HG03045 (cell line): Measurements from ENCODE around the gene TBC1D8.

Source experiments
- ATAC-seq: cut with Tn5 transposase; IDR thresholded peaks from one replicate; pipeline ENCODE4 v1.9.1; 2021; ENCODE audit warnings: mild to moderate bottlenecking, moderate library complexity; ENCODE audit not compliant: unreplicated experiment

The TBC1D8 gene

GRCh38 chr2:101004620-101005325 lies 146.4 kb downstream of the TBC1D8 start:
- ATAC-seq = no peak

GRCh38 chr2:101003278-101003775 lies 147.9 kb downstream of the TBC1D8 start:
- no peak for ATAC-seq

GRCh38 chr2:101002562-101003277 lies 148.5 kb downstream of the TBC1D8 start:
- peak; percentile 4 for ATAC-seq

DNA sequence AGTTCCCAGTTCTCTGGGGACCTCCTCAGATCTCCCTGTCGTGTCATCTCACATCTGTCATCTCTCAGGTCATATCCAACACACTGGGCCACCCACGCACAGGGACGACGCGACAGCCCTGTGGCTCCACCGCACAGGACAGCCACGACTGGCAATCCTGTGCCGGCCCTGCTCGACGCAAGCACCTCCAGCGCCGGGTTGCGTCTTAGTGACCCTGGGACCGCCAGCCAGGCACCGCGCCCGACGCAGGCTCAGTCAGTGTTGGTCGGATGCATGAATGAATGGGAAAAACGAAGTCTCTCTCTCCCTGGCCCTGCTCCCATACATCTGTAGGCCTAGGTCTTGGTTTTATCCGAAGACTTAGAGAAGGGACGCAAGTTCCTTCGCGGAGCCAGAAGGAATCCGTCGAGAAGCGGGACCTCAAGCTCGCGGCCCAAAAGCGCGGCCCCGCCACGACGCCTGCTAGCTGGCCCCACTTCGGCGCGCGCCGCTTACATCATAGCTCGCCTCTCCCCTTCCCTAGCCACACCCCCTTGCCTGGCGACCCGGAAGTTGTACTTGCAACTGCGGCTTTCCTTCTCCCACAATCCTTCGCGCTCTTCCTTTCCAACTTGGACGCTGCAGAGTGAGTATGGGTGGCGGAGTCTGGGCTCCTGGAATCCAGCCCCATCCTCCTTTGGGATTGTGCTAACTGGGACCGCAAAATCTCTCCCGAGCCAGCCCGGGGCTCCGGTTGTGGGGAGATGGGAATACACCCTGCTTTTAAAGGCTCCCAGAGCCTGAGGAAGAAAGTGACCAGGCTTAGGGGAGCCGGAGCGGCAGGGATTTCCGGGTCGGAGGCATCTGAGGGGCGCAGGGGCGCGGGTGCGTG lies 149.3 kb downstream of the TBC1D8 start, which contains the start of gene RPL31:
Gene RPL31, plus strand, starts transcription at position 599 of the 871 bp plus-strand sequence. CDS start 413 bp downstream, outside the sequence.
- peak; percentile 98 for ATAC-seq

GRCh38 chr2:100999995-101000394 lies 151.2 kb downstream of the TBC1D8 start:
- ATAC-seq = no peak

DNA sequence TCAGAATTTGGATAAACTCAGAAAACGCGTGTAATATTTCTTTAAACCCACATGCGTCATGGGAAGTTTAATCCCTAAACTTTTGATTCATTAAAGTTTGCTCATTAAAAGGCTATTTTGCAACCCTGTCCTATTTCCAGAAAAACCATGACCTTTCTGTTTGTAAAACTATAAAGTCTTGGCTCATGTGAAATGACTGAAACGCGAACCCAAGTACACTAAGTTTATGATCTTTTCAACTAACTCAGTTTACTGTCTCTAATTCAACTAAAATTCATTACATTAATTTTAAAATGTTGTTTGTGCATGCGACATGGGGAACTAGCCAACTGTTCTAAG lies 153.0 kb downstream of the TBC1D8 start:
- no peak for ATAC-seq

- no peak for ATAC-seq
These were observed 153.5 kb downstream of the TBC1D8 start for GRCh38 chr2:100997509-100998234.

DNA sequence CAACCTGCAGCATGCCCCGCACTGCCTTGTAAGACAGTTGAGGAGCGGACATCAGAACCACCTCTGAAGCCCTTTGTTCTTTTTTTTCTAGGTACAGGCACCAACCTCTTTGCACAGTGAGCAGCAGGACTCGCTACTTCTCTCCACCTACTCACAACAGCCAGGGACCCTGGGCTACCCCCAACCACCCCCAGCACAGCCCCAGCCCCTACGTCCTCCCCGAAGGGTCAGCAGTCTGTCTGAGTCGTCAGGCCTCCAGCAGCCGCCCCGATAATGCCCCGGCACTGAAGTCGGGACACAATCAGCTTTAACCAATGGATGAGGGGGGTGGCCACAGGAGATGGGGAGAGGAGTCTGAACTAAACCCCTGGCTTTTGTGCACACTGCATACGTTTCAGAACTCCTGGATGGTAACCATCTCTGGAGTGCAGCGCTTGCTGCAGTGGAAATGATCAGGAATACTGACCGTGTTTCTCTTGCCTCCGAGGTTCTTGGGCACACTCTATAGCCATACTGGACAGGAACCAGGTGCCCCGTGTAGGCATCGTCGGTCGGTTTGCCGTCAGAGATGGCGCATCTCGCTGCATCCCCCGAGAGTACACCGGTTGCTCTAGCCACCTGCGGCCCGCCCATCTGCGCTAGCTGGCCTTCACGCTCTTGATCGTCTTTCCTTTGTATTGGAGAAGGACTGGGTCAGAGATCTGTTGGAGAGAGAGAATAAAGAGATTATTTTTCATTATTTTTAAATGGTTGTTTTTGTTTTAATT lies 155.7 kb downstream of the TBC1D8 start:
- ATAC-seq = no peak

- ATAC-seq = no peak
These were observed 157.9 kb downstream of the TBC1D8 start for GRCh38 chr2:100993294-100993693.

DNA sequence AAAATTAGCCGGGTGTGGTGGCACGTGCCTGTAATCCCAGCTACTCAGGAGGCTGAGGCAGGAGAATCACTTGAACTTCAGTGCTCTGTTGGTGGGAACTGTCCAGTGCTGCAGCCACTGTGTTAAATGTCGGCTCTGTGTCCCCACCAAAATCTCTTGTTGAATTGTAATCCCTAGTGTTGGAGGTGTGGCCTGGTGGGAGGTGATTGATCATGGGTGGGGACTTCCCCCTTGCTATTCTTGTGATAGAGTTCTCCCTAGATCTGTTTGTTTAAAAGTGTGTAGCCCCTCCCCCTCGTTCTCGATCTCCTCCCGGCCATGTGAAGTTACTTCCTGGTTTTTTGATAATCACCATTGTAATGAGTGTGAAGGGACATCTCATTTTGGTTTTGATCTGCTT lies 158.9 kb downstream of the TBC1D8 start:
- ATAC-seq = no peak

GRCh38 chr2:100991404-100991773 lies 159.8 kb downstream of the TBC1D8 start:
- ATAC-seq = no peak

GRCh38 chr2:100990650-100991403 lies 160.4 kb downstream of the TBC1D8 start:
- ATAC-seq = no peak

- ATAC-seq = no peak
These were observed 161.0 kb downstream of the TBC1D8 start for GRCh38 chr2:100990166-100990565.

DNA sequence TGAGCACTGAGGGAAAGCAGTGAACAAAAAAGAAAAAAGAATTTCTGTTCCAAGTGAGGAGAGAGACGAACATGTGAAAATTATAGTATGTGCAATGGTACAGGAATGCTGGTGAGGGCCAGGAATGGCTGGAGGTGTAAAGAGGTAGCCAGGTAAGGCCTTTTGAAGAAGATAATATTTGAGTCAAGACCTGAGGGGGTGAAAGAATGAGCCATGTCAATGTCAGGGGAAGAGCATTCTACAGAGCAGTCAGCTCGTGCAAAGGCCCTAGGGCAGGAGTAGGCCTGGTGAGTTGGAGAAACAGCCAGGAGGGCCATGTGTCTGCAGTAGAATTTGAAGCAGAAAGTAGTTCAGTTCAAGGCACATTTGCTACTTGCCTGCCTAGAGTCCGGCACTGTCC lies 161.5 kb downstream of the TBC1D8 start:
- no peak for ATAC-seq

- no peak for ATAC-seq
These were observed 162.4 kb downstream of the TBC1D8 start for GRCh38 chr2:100988630-100989417.

- ATAC-seq = no peak
These were observed 163.2 kb downstream of the TBC1D8 start for GRCh38 chr2:100987974-100988373.

- no peak for ATAC-seq
These were observed 163.6 kb downstream of the TBC1D8 start for GRCh38 chr2:100987536-100987935.

- ATAC-seq = no peak
These were observed 165.0 kb downstream of the TBC1D8 start for GRCh38 chr2:100986157-100986556.
